HG03521 (cell line): ENCODE data around the gene DMTF1.
A peak's percentile ranks its signal among the peaks of the same experiment; 100 is the strongest.
"Not testable (repeated sequence)": the region's sequence is repeated elsewhere in the genome, so short reads cannot be mapped to it uniquely, and the experiment has no call there.

Experiments
- ATAC-seq: cut with Tn5 transposase; IDR thresholded peaks from one replicate; pipeline ENCODE4 v1.9.1; 2021; ENCODE audit warnings: mild to moderate bottlenecking, moderate library complexity; ENCODE audit not compliant: unreplicated experiment

DMTF1 gene

GRCh38 chr7:87152112-87152896, at the start of gene DMTF1:
Gene DMTF1 (plus strand): TSS chr7:87152453. CDS start chr7:87164942, 12,489 bp downstream.
- ATAC-seq = peak; percentile 89

- no peak for ATAC-seq
Observed at GRCh38 chr7:87105401-87105800, 46.9 kb upstream of the DMTF1 start.

GRCh38 chr7:87106974-87107612, 45.2 kb upstream of the DMTF1 start:
- ATAC-seq = no peak

- no peak for ATAC-seq
Observed at GRCh38 chr7:87107949-87108776, 44.1 kb upstream of the DMTF1 start.

- no peak for ATAC-seq
Observed at GRCh38 chr7:87110778-87111177, 41.5 kb upstream of the DMTF1 start.

GRCh38 chr7:87111877-87112276, 40.4 kb upstream of the DMTF1 start:
- no peak for ATAC-seq

GRCh38 chr7:87113077-87113476, 39.2 kb upstream of the DMTF1 start:
- ATAC-seq = no peak

- ATAC-seq = not testable (repeated sequence)
Observed at GRCh38 chr7:87113904-87114303, 38.3 kb upstream of the DMTF1 start.

- ATAC-seq = not testable (repeated sequence)
Observed at GRCh38 chr7:87115772-87116171, 36.5 kb upstream of the DMTF1 start.

GRCh38 chr7:87116315-87116714, 35.9 kb upstream of the DMTF1 start:
- ATAC-seq = no peak

- ATAC-seq = no peak
Observed at GRCh38 chr7:87119581-87119980, 32.7 kb upstream of the DMTF1 start.

GRCh38 chr7:87123105-87123504, 29.1 kb upstream of the DMTF1 start:
- no peak for ATAC-seq

- peak; percentile 42 for ATAC-seq
Observed at GRCh38 chr7:87127019-87127418, 25.2 kb upstream of the DMTF1 start.

- no peak for ATAC-seq
Observed at GRCh38 chr7:87128861-87129267, 23.4 kb upstream of the DMTF1 start.

GRCh38 chr7:87129332-87129731, 22.9 kb upstream of the DMTF1 start:
- no peak for ATAC-seq

- ATAC-seq = peak; percentile 87
Observed at GRCh38 chr7:87129848-87130247, 22.4 kb upstream of the DMTF1 start.

GRCh38 chr7:87131771-87132170, 20.5 kb upstream of the DMTF1 start:
- no peak for ATAC-seq

- no peak for ATAC-seq
Observed at GRCh38 chr7:87137271-87137670, 15.0 kb upstream of the DMTF1 start.

GRCh38 chr7:87139514-87139913, 12.7 kb upstream of the DMTF1 start:
- no peak for ATAC-seq

GRCh38 chr7:87140271-87140748, 11.9 kb upstream of the DMTF1 start:
- ATAC-seq = no peak

GRCh38 chr7:87144173-87144657, 8.0 kb upstream of the DMTF1 start:
- ATAC-seq = peak; percentile 96
